SK-N-SH treated with all-trans-retinoic acid at 6 μM for 48 hours (cell line): Measurements from ENCODE around the gene MCAT.
A peak's percentile ranks its signal among the peaks of the same experiment; 100 is the strongest.

ENCODE experiments used
- ATAC-seq: fragments of 200-7000 bp; cut with Tn5 transposase; 3 replicates; pipeline ENCODE4 v1.9.1; 2020; ENCODE audit warnings: mild to moderate bottlenecking, moderate library complexity
- ARNTL ChIP-seq: fragments of 450-650 bp; formaldehyde crosslinking; IDR thresholded peaks from 2 replicates; pipeline ENCODE4 v1.5.0; 2020; ENCODE audit warnings: low read depth, mild to moderate bottlenecking, moderate library complexity, borderline replicate concordance
- BACH2 ChIP-seq: fragments of 250-450 bp; sonication (Bioruptor Pico); IDR thresholded peaks from 2 replicates; pipeline ENCODE4 v1.9.0; 2021; ENCODE audit warnings: mild to moderate bottlenecking, borderline replicate concordance
- CSDC2 ChIP-seq: fragments of 250-450 bp; sonication (Bioruptor Pico); IDR thresholded peaks from 2 replicates; pipeline ENCODE4 v1.5.0; 2020; ENCODE audit warnings: mild to moderate bottlenecking, moderate library complexity
- ESRRG ChIP-seq: fragments of 250-450 bp; sonication (Bioruptor Pico); IDR thresholded peaks from 2 replicates; pipeline ENCODE4 v1.6.1; 2021; ENCODE audit warnings: mild to moderate bottlenecking
- GLIS3 ChIP-seq: fragments of 250-450 bp; sonication (Bioruptor Pico); IDR thresholded peaks from 2 replicates; pipeline ENCODE4 v1.5.0; 2020; ENCODE audit warnings: mild to moderate bottlenecking, moderate library complexity
- ISL1 ChIP-seq: fragments of 250-450 bp; sonication (Bioruptor Pico); IDR thresholded peaks from 2 replicates; pipeline ENCODE4 v2.1.2; 2022; ENCODE audit warnings: mild to moderate bottlenecking, moderate library complexity
- OSR1 ChIP-seq: fragments of 250-450 bp; sonication (Bioruptor Pico); IDR thresholded peaks from 2 replicates; pipeline ENCODE4 v1.8.0; 2022; ENCODE audit warnings: moderate library complexity, mild to moderate bottlenecking, inconsistent platforms
- PATZ1 ChIP-seq: fragments of 250-450 bp; sonication (Bioruptor Pico); IDR thresholded peaks from 2 replicates; pipeline ENCODE4 v1.8.0; 2020; ENCODE audit warnings: mild to moderate bottlenecking, moderate library complexity, borderline replicate concordance
- PPARA ChIP-seq: fragments of 250-450 bp; sonication (Bioruptor Pico); IDR thresholded peaks from 2 replicates; pipeline ENCODE4 v1.5.0; 2020; ENCODE audit warnings: mild to moderate bottlenecking, borderline replicate concordance
- RARB ChIP-seq: fragments of 250-450 bp; sonication (Bioruptor Pico); IDR thresholded peaks from 2 replicates; pipeline ENCODE4 v1.8.0; 2021; ENCODE audit warnings: mild to moderate bottlenecking, moderate library complexity
- SNAI2 ChIP-seq: fragments of 250-450 bp; sonication (Bioruptor Pico); IDR thresholded peaks from 2 replicates; pipeline ENCODE4 v1.5.0; 2020; ENCODE audit warnings: mild to moderate bottlenecking, moderate library complexity
- TCF4 ChIP-seq: fragments of 250-450 bp; sonication (Bioruptor Pico); IDR thresholded peaks from 2 replicates; pipeline ENCODE4 v1.8.0; 2021; ENCODE audit warnings: mild to moderate bottlenecking, moderate library complexity, borderline replicate concordance
- TOX ChIP-seq: fragments of 250-450 bp; sonication (Bioruptor Pico); IDR thresholded peaks from 2 replicates; pipeline ENCODE4 v1.8.0; 2021; ENCODE audit warnings: mild to moderate bottlenecking, moderate library complexity, borderline replicate concordance
- ZC3H10 ChIP-seq: fragments of 250-450 bp; sonication (Bioruptor Pico); IDR thresholded peaks from 2 replicates; pipeline ENCODE4 v1.5.1; 2021; ENCODE audit warnings: mild to moderate bottlenecking, moderate library complexity
- ZFP3 ChIP-seq: fragments of 250-450 bp; sonication (Bioruptor Pico); IDR thresholded peaks from 2 replicates; pipeline ENCODE4 v1.5.0; 2020; ENCODE audit warnings: mild to moderate bottlenecking, moderate library complexity
- ZFP30 ChIP-seq: fragments of 450-650 bp; formaldehyde crosslinking; IDR thresholded peaks from 2 replicates; pipeline ENCODE4 v1.5.0; 2022; ENCODE audit warnings: mild to moderate bottlenecking, moderate library complexity
- ZNF565 ChIP-seq: fragments of 450-650 bp; formaldehyde crosslinking; conservative IDR thresholded peaks from 2 replicates; pipeline ENCODE4 v1.5.0; 2020; ENCODE audit warnings: low read depth, mild to moderate bottlenecking, moderate library complexity
- ZNF70 ChIP-seq: fragments of 450-650 bp; formaldehyde crosslinking; IDR thresholded peaks from 2 replicates; pipeline ENCODE4 v1.5.0; 2020; ENCODE audit warnings: mild to moderate bottlenecking, moderate library complexity
- ZNF8 ChIP-seq: fragments of 450-650 bp; formaldehyde crosslinking; IDR thresholded peaks from 2 replicates; pipeline ENCODE4 v1.5.0; 2020; ENCODE audit warnings: mild to moderate bottlenecking, moderate library complexity
- TF ChIP-seq, protein P1 (sequence below): fragments of 250-450 bp; sonication (Bioruptor Pico); IDR thresholded peaks from 2 replicates; pipeline ENCODE4 v1.5.1; 2020; ENCODE audit warnings: low read depth, mild to moderate bottlenecking, moderate library complexity
- TF ChIP-seq, protein P2 (sequence below): fragments of 250-450 bp; sonication (Bioruptor Pico); IDR thresholded peaks from 2 replicates; pipeline ENCODE4 v1.8.0; 2021; ENCODE audit warnings: low read depth, mild to moderate bottlenecking, moderate library complexity, borderline replicate concordance
- TF ChIP-seq, protein P3 (sequence below): fragments of 250-450 bp; sonication (Bioruptor Pico); IDR thresholded peaks from 2 replicates; pipeline ENCODE4 v1.5.1; 2021; ENCODE audit warnings: mild to moderate bottlenecking, moderate library complexity

MCAT gene, protein sequence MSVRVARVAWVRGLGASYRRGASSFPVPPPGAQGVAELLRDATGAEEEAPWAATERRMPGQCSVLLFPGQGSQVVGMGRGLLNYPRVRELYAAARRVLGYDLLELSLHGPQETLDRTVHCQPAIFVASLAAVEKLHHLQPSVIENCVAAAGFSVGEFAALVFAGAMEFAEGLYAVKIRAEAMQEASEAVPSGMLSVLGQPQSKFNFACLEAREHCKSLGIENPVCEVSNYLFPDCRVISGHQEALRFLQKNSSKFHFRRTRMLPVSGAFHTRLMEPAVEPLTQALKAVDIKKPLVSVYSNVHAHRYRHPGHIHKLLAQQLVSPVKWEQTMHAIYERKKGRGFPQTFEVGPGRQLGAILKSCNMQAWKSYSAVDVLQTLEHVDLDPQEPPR

DNA sequence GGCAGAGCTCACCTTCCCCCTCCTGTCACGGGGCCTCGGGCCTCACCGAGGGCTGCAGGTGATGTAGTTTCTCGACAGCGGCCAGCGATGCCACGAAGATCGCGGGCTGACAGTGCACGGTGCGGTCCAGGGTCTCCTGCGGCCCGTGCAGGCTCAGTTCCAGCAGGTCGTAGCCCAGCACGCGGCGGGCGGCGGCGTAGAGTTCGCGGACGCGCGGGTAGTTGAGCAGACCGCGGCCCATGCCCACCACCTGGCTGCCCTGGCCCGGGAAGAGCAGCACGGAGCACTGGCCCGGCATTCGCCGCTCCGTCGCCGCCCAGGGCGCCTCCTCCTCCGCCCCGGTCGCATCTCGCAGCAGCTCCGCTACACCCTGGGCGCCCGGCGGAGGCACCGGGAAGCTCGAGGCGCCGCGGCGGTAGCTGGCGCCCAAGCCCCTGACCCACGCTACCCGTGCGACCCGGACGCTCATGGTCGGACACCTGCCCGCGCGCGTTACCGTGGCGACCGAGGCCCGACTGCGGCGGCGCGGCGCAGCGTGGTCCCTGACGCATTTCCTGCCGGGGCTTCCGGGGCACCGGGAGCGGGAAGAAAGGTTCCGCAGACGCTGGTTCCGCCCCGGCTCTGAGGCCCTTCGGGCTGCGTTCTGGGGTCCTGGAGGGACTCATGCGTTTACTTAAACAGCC is at the start of gene MCAT:
TSS of gene MCAT (minus strand) at position 519 of the 683 bp plus-strand sequence. CDS start at position 469, 50 bp downstream.
- ATAC-seq, result peak; percentile 96
- no peak for TF ChIP-seq ESRRG (CRISPR knock-in tag)
- TF ChIP-seq TCF4 (CRISPR knock-in tag), result no peak
- no peak for TF ChIP-seq CSDC2 (CRISPR knock-in tag)
- TF ChIP-seq ZNF70 (CRISPR knock-in tag), result no peak
- TF ChIP-seq, protein P1, sequence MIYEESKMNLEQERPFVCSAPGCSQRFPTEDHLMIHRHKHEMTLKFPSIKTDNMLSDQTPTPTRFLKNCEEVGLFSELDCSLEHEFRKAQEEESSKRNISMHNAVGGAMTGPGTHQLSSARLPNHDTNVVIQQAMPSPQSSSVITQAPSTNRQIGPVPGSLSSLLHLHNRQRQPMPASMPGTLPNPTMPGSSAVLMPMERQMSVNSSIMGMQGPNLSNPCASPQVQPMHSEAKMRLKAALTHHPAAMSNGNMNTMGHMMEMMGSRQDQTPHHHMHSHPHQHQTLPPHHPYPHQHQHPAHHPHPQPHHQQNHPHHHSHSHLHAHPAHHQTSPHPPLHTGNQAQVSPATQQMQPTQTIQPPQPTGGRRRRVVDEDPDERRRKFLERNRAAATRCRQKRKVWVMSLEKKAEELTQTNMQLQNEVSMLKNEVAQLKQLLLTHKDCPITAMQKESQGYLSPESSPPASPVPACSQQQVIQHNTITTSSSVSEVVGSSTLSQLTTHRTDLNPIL (CRISPR knock-in tag), result no peak
- no peak for TF ChIP-seq ZNF8 (CRISPR knock-in tag)
- TF ChIP-seq ZC3H10, result no peak
- TF ChIP-seq SNAI2, result no peak
- no peak for TF ChIP-seq OSR1
- TF ChIP-seq RARB (CRISPR knock-in tag), result no peak
- no peak for TF ChIP-seq PATZ1 (CRISPR knock-in tag)
- no peak for TF ChIP-seq GLIS3 (CRISPR knock-in tag)

DNA sequence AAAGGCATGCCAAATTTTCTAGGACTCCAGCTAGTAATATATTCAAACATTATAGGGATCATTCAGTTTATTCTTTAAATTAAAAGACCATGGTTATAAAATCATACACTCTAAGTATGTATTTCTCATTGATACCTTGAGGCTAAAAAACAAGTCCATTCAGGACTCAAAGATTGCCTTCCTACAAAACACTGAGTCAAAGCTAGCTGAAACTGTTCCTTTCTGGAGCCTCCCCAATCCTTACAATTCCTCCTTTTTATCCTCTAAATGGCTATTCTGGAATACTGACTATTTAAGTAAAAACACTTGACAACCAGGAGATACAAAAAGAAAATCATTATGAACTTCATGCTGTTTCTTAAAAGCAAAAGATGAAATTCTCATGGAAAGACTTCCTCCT is 48.6 kb upstream of the MCAT start:
- no peak for ATAC-seq
- TF ChIP-seq PPARA (CRISPR knock-in tag), result no peak
- no peak for TF ChIP-seq ZC3H10
- TF ChIP-seq SNAI2, result no peak
- TF ChIP-seq RARB (CRISPR knock-in tag), result no peak
- TF ChIP-seq ISL1 (CRISPR knock-in tag), result no peak
- TF ChIP-seq TCF4 (CRISPR knock-in tag), result no peak
- TF ChIP-seq, all 23 proteins: peak for 0

- no peak for ATAC-seq
- no peak for TF ChIP-seq BACH2 (CRISPR knock-in tag)
- no peak for TF ChIP-seq ISL1 (CRISPR knock-in tag)
- TF ChIP-seq GLIS3 (CRISPR knock-in tag), result no peak
- no peak for TF ChIP-seq TOX (CRISPR knock-in tag)
- TF ChIP-seq ZFP30, result no peak
- no peak for TF ChIP-seq RARB (CRISPR knock-in tag)
- TF ChIP-seq PATZ1 (CRISPR knock-in tag), result no peak
- no peak for TF ChIP-seq ZNF565 (CRISPR knock-in tag)
- no peak for TF ChIP-seq ESRRG (CRISPR knock-in tag)
- TF ChIP-seq ZNF8 (CRISPR knock-in tag), result no peak
- no peak for TF ChIP-seq PPARA (CRISPR knock-in tag)
- TF ChIP-seq SNAI2, result no peak
- TF ChIP-seq ARNTL (CRISPR knock-in tag), result no peak
- TF ChIP-seq, protein P2, sequence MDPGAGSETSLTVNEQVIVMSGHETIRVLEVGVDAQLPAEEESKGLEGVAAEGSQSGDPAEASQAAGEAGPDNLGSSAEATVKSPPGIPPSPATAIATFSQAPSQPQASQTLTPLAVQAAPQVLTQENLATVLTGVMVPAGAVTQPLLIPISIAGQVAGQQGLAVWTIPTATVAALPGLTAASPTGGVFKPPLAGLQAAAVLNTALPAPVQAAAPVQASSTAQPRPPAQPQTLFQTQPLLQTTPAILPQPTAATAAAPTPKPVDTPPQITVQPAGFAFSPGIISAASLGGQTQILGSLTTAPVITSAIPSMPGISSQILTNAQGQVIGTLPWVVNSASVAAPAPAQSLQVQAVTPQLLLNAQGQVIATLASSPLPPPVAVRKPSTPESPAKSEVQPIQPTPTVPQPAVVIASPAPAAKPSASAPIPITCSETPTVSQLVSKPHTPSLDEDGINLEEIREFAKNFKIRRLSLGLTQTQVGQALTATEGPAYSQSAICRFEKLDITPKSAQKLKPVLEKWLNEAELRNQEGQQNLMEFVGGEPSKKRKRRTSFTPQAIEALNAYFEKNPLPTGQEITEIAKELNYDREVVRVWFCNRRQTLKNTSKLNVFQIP (CRISPR knock-in tag), result no peak
- no peak for TF ChIP-seq ZFP3 (CRISPR knock-in tag)
- TF ChIP-seq CSDC2 (CRISPR knock-in tag), result no peak
- TF ChIP-seq, protein P1 (CRISPR knock-in tag), result no peak
- no peak for TF ChIP-seq TCF4 (CRISPR knock-in tag)
- TF ChIP-seq ZNF70 (CRISPR knock-in tag), result no peak
- TF ChIP-seq, protein P3, sequence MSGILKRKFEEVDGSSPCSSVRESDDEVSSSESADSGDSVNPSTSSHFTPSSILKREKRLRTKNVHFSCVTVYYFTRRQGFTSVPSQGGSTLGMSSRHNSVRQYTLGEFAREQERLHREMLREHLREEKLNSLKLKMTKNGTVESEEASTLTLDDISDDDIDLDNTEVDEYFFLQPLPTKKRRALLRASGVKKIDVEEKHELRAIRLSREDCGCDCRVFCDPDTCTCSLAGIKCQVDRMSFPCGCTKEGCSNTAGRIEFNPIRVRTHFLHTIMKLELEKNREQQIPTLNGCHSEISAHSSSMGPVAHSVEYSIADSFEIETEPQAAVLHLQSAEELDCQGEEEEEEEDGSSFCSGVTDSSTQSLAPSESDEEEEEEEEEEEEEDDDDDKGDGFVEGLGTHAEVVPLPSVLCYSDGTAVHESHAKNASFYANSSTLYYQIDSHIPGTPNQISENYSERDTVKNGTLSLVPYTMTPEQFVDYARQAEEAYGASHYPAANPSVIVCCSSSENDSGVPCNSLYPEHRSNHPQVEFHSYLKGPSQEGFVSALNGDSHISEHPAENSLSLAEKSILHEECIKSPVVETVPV (CRISPR knock-in tag), result no peak
Observed at GRCh38 chr22:43188829-43189545, 45.8 kb upstream of the MCAT start.
